ENCODE measurements around the gene CRABP2. TPM values are rescaled to one million over a fixed set of nuclear protein-coding genes. Genes with fewer than 3 reads are reported as not detected.

Gene CRABP2
- total and polyA plus RNA-seq, 2 donors (not counting 3 experiments of a cell fraction or from before 2014, with no cell fraction given) = 0.32 to 1.0 TPM

DNA sequence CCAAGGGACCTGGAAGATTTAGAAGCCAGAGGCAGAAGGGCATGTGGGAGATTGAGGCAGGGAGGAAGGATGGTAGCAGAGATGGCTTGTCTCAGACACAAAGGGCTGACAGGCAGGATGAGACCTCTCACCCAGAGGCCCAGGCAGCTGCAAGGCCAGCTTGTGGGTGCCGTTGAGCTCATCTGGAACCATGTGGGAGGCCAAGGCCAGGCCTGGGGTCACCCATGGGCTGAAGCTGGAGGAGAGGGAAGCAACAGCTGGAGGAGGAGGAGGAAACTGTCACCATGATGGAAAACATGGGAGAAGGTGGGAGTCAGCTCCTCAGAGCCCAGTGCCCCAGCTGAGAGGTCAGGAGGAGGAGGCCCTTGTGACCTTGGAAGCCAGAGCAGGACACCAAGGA lies 6.4 kb downstream of the CRABP2 start:
- H2AFZ ChIP-seq (ENCODE audit: low read depth, low read length) = no peak overlapping the region
- FAIRE-seq = no peak

GRCh38 chr1:156697481-156697880 lies 7.9 kb downstream of the CRABP2 start:
- Histone ChIP-seq H3K79me2 (ENCODE audit: control insufficient read depth, insufficient read depth, low read length) (no peaks in the 10 kb centered on the region), H4K20me1 (replicated peaks; ENCODE audit: control insufficient read depth, extremely low read depth, insufficient read depth, low read length) (no peaks in the 10 kb centered on the region), H3K9ac (replicated peaks; ENCODE audit: extremely low read depth, insufficient read depth, low read length) (no peak overlapping the region), H3K4me3 (replicated peaks in 1 of 3; ENCODE audit: insufficient read depth in 1 of 3, low read depth in 1 of 3, low read length in 3 of 3) (no peak overlapping the region), H3K27me3 (ENCODE audit: control insufficient read depth in 2 of 2, insufficient read depth in 2 of 2, low read length in 2 of 2) (peaks cover 4 to 6% of the 10 kb centered on the region in 2 experiments), H3K9me1 (replicated peaks; ENCODE audit: control insufficient read depth, extremely low read depth, insufficient read depth, low read length) (no peaks in the 10 kb centered on the region), H3K36me3 (ENCODE audit: control insufficient read depth in 2 of 2, extremely low read depth in 1 of 2, insufficient read depth in 2 of 2, low read length in 2 of 2) (no peaks in the 10 kb centered on the region), H3K9me3 (replicated peaks; ENCODE audit: control insufficient read depth, insufficient read depth, low read length) (no peaks in the 10 kb centered on the region), H3K4me2 (ENCODE audit: insufficient read depth, low read length) (no peak overlapping the region), H2AFZ (ENCODE audit: low read depth, low read length) (no peak overlapping the region), H3K27ac (ENCODE audit: insufficient read depth, low read depth, low read length) (no peak overlapping the region), H3K4me1 (ENCODE audit: control insufficient read depth, extremely low read depth, insufficient read depth, low read length) (no peaks in the 10 kb centered on the region)
- dilution Hi-C loops (cut with MboI; ENCODE audit: extremely low pct_ligation_motif_present, low sequenced_read_pairs) (no loop called here), intact Hi-C loops (cut with micrococcal nuclease) (no loop called here)
- CTCF ChIA-PET = interaction anchor here (2.5 to 16.7 kb wide), 3 partner anchors 8 to 28 kb away, joined by 13 to 453 read pairs (median 453); partner anchors contain the start of gene CRABP2
- BruUV-seq (replicated peaks) = no TSS peak
- FAIRE-seq = no peak
- POLR2A ChIA-PET = no interaction called here
- no peak for DNase-seq (ENCODE audit: low read depth, low spot score)
- TF ChIP-seq JUN (IDR thresholded peaks at IDR 0.05; ENCODE audit: borderline replicate concordance, insufficient read depth, insufficient read length, low read depth) (no peak), FOS (IDR thresholded peaks at IDR 0.05; ENCODE audit: borderline replicate concordance, insufficient read depth, low read length) (no peak), GATA2 (IDR thresholded peaks at IDR 0.05; ENCODE audit: insufficient read depth, insufficient read length, low read depth, low read length) (no peak), EZH2 (IDR thresholded peaks at IDR 0.05; ENCODE audit: borderline replicate concordance, low read depth, low read length, severe bottlenecking) (no peak), POLR2AphosphoS5 (IDR thresholded peaks at IDR 0.05; ENCODE audit: insufficient read depth, low read depth, low read length) (no peak), POLR2A (IDR thresholded peaks at IDR 0.05; ENCODE audit: low read depth, low read length) (no peak)
- TF ChIP-seq, protein P1, sequence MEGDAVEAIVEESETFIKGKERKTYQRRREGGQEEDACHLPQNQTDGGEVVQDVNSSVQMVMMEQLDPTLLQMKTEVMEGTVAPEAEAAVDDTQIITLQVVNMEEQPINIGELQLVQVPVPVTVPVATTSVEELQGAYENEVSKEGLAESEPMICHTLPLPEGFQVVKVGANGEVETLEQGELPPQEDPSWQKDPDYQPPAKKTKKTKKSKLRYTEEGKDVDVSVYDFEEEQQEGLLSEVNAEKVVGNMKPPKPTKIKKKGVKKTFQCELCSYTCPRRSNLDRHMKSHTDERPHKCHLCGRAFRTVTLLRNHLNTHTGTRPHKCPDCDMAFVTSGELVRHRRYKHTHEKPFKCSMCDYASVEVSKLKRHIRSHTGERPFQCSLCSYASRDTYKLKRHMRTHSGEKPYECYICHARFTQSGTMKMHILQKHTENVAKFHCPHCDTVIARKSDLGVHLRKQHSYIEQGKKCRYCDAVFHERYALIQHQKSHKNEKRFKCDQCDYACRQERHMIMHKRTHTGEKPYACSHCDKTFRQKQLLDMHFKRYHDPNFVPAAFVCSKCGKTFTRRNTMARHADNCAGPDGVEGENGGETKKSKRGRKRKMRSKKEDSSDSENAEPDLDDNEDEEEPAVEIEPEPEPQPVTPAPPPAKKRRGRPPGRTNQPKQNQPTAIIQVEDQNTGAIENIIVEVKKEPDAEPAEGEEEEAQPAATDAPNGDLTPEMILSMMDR (IDR thresholded peaks at IDR 0.05; ENCODE audit: extremely low read depth in 1 of 2, insufficient read depth in 1 of 2, low read depth in 1 of 2, low read length in 2 of 2) = no peak
- TF ChIP-seq, protein P2, sequence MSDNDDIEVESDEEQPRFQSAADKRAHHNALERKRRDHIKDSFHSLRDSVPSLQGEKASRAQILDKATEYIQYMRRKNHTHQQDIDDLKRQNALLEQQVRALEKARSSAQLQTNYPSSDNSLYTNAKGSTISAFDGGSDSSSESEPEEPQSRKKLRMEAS (IDR thresholded peaks at IDR 0.05; ENCODE audit: insufficient read depth, insufficient read length) = no peak

More for the DNA sequence above, 6.4 kb downstream of the CRABP2 start:
- Histone ChIP-seq H3K27me3 (ENCODE audit: control insufficient read depth in 2 of 2, insufficient read depth in 2 of 2, low read length in 2 of 2) (peaks cover 0 to 2% of the 10 kb centered on the region in 2 experiments), H3K79me2 (ENCODE audit: control insufficient read depth, insufficient read depth, low read length) (no peaks in the 10 kb centered on the region), H3K9me3 (replicated peaks; ENCODE audit: control insufficient read depth, insufficient read depth, low read length) (no peaks in the 10 kb centered on the region), H3K4me3 (replicated peaks in 1 of 3; ENCODE audit: insufficient read depth in 1 of 3, low read depth in 1 of 3, low read length in 3 of 3) (no peak overlapping the region), H4K20me1 (replicated peaks; ENCODE audit: control insufficient read depth, extremely low read depth, insufficient read depth, low read length) (no peaks in the 10 kb centered on the region), H3K9ac (replicated peaks; ENCODE audit: extremely low read depth, insufficient read depth, low read length) (no peak overlapping the region), H3K9me1 (replicated peaks; ENCODE audit: control insufficient read depth, extremely low read depth, insufficient read depth, low read length) (no peaks in the 10 kb centered on the region), H3K27ac (ENCODE audit: insufficient read depth, low read depth, low read length) (no peak overlapping the region), H3K36me3 (ENCODE audit: control insufficient read depth in 2 of 2, extremely low read depth in 1 of 2, insufficient read depth in 2 of 2, low read length in 2 of 2) (no peaks in the 10 kb centered on the region), H3K4me1 (ENCODE audit: control insufficient read depth, extremely low read depth, insufficient read depth, low read length) (no peaks in the 10 kb centered on the region), H3K4me2 (ENCODE audit: insufficient read depth, low read length) (no peak overlapping the region)
- ChIA-PET CTCF (interaction anchor here (2.5 to 15.5 kb wide), 2 partner anchors 10 to 27 kb away, joined by 13 to 453 read pairs; no protein-coding TSS in a partner anchor), POLR2A (no interaction called here)
- BruUV-seq (replicated peaks) = no TSS peak
- intact Hi-C loops (cut with micrococcal nuclease) = no loop called here
- dilution Hi-C loops (cut with MboI; ENCODE audit: extremely low pct_ligation_motif_present, low sequenced_read_pairs) = no loop called here
- no peak for DNase-seq (ENCODE audit: low read depth, low spot score)
- no peak for TF ChIP-seq JUN (IDR thresholded peaks at IDR 0.05; ENCODE audit: borderline replicate concordance, insufficient read depth, insufficient read length, low read depth)
- TF ChIP-seq POLR2A (IDR thresholded peaks at IDR 0.05; ENCODE audit: low read depth, low read length) = no peak
- TF ChIP-seq, protein P1 (IDR thresholded peaks at IDR 0.05; ENCODE audit: extremely low read depth in 1 of 2, insufficient read depth in 1 of 2, low read depth in 1 of 2, low read length in 2 of 2) = no peak
- TF ChIP-seq MYC (IDR thresholded peaks at IDR 0.05; ENCODE audit: low read depth, low read length) = no peak
- no peak for TF ChIP-seq EZH2 (IDR thresholded peaks at IDR 0.05; ENCODE audit: borderline replicate concordance, low read depth, low read length, severe bottlenecking)
- no peak for TF ChIP-seq GATA2 (IDR thresholded peaks at IDR 0.05; ENCODE audit: insufficient read depth, insufficient read length, low read depth, low read length)
- no peak for TF ChIP-seq POLR2AphosphoS5 (IDR thresholded peaks at IDR 0.05; ENCODE audit: insufficient read depth, low read depth, low read length)

Data from endothelial cell of umbilical vein (primary cell).